ENCODE data around the gene CFAP299. TPM values are rescaled to one million over a fixed set of nuclear protein-coding genes. Genes with fewer than 3 reads are reported as not detected.

The CFAP299 gene
- total and polyA plus RNA-seq, 2 of the 8 experiments (the other 6 are each of a cell fraction or from before 2014, with no cell fraction given) = not detected

- no peak overlapping the region for H3K18ac ChIP-seq (ENCODE audit: extremely low read depth, low read length)
- H2BK20ac ChIP-seq (ENCODE audit: low read length) = no peak overlapping the region
- no peaks in the 10 kb centered on the region for H3K79me1 ChIP-seq (ENCODE audit: low read depth, low read length)
- POLR2A ChIA-PET (ENCODE audit: partially characterized antibody) = no interaction called here
- no peak overlapping the region for H2BK5ac ChIP-seq (ENCODE audit: low read depth, low read length)
- H3K9me3 ChIP-seq (ENCODE audit: insufficient read depth in 2 of 2, low read depth in 1 of 2, low read length in 1 of 2) = peaks cover 3 to 7% of the 10 kb centered on the region in 2 experiments; a peak in 1 of 4 replicates
- H3K4me2 ChIP-seq (ENCODE audit: insufficient read depth in 1 of 2, low read depth in 2 of 2, low read length in 2 of 2) = no peak overlapping the region
- no peak overlapping the region for H2AFZ ChIP-seq (ENCODE audit: low read length)
- DNase-seq (ENCODE audit: low read depth in 1 of 2, low spot score in 2 of 2) (no peak), FAIRE-seq (no peak)
- H3K56ac ChIP-seq (replicated peaks; ENCODE audit: insufficient read length, low read depth, low read length) = no peak overlapping the region
- no peak overlapping the region for H2BK120ac ChIP-seq (replicated peaks; ENCODE audit: low read depth, low read length)
- H4K5ac ChIP-seq (ENCODE audit: insufficient read length, low read depth, low read length) = no peak overlapping the region
- H3K9ac ChIP-seq (replicated peaks in 1 of 4; ENCODE audit: extremely low read depth in 1 of 4, low read depth in 3 of 4, low read length in 3 of 4) = no peak overlapping the region
- H3K4me3 ChIP-seq (ENCODE audit: extremely low read depth in 1 of 4, insufficient read depth in 2 of 4, low read depth in 3 of 4, low read length in 4 of 4) = no peak overlapping the region
- no peak overlapping the region for H4K91ac ChIP-seq (replicated peaks; ENCODE audit: insufficient read length, low read length)
- no peak overlapping the region for H2AK5ac ChIP-seq (ENCODE audit: low read depth, low read length)
- H3K4me1 ChIP-seq (replicated peaks in 1 of 4; ENCODE audit: control insufficient read depth in 3 of 4, insufficient read depth in 4 of 4, low read length in 3 of 4) = no peaks in the 10 kb centered on the region
- no peak overlapping the region for H3K14ac ChIP-seq (ENCODE audit: insufficient read length)
- no peak overlapping the region for H3K27ac ChIP-seq (ENCODE audit: low read depth, low read length)
- H3K79me2 ChIP-seq (ENCODE audit: control insufficient read depth in 1 of 2, insufficient read depth in 2 of 2, low read length in 2 of 2) = no peaks in the 10 kb centered on the region
- no peaks in the 10 kb centered on the region for H4K20me1 ChIP-seq (replicated peaks in 1 of 2; ENCODE audit: control insufficient read depth in 1 of 2, insufficient read depth in 2 of 2, low read length in 2 of 2)
- H3K23ac ChIP-seq (ENCODE audit: insufficient read length) = no peak overlapping the region
- H3K36me3 ChIP-seq (ENCODE audit: control insufficient read depth in 2 of 4, insufficient read depth in 4 of 4, low read length in 3 of 4) = 0 out of 8 replicates have a peak, but pooled peaks cover 0 to 3% (median 0%) of the 10 kb centered on the region in 4 experiments
- WGBS, 2 experiments (ENCODE audit: extremely low coverage in 1 of 2, insufficient coverage in 1 of 2, insufficient read length in 1 of 2, insufficient replicate concordance in 2 of 2, low coverage in 1 of 2, low lambda C conversion rate in 2 of 2, missing lambda C conversion rate in 1 of 2) = 73% methylated on average over 4 of the region's 4 CpGs; no CpG with 5 or more reads in 1 of the 2 experiments
- no peak overlapping the region for H4K8ac ChIP-seq (ENCODE audit: extremely low read depth, insufficient read depth, low read length)
- no peak overlapping the region for H3K4ac ChIP-seq (replicated peaks; ENCODE audit: insufficient read length, low read depth, low read length)
- TF ChIP-seq RAD21 (IDR thresholded peaks at IDR 0.05 in 1 of 2, conservative IDR thresholded peaks at IDR 0.05 in 1 of 2; ENCODE audit: low read depth in 2 of 2, low read length in 2 of 2) (no peak), RNF2 (IDR thresholded peaks at IDR 0.05; ENCODE audit: borderline replicate concordance, low read depth, low read length, missing control alignments, poor library complexity, severe bottlenecking) (no peak), MAFK (IDR thresholded peaks at IDR 0.05; ENCODE audit: low read depth, low read length) (no peak), CBX8 (IDR thresholded peaks at IDR 0.05; ENCODE audit: borderline replicate concordance, low read depth, low read length) (no peak), USF2 (IDR thresholded peaks at IDR 0.05; ENCODE audit: low read length) (no peak), RXRA (IDR thresholded peaks at IDR 0.05; ENCODE audit: insufficient read depth, low read depth, low read length) (no peak), SIX5 (IDR thresholded peaks at IDR 0.05; ENCODE audit: low read depth, low read length) (no peak), ATF3 (IDR thresholded peaks at IDR 0.05; ENCODE audit: insufficient read depth, low read depth, low read length) (no peak), POLR2A (IDR thresholded peaks at IDR 0.05; ENCODE audit: control extremely low read depth in 1 of 2, low read depth in 2 of 2, low read length in 2 of 2) (no peak), ASH2L (IDR thresholded peaks at IDR 0.05; ENCODE audit: low read length) (no peak), CBX5 (IDR thresholded peaks at IDR 0.05; ENCODE audit: low read depth, low read length) (no peak)
- CTCF ChIA-PET (ENCODE audit: partially characterized antibody) = interaction anchor here (0.9 to 1.1 kb wide), 2 partner anchors 8 to 20 kb away, joined by 3 to 5 read pairs; no protein-coding TSS in a partner anchor
- H2BK15ac ChIP-seq (ENCODE audit: low read length) = no peak overlapping the region
- H2BK12ac ChIP-seq (ENCODE audit: low read depth, low read length) = no peak overlapping the region
- no peaks in the 10 kb centered on the region for H3K23me2 ChIP-seq (ENCODE audit: low read depth, low read length)
- no peaks in the 10 kb centered on the region for H3K27me3 ChIP-seq (replicated peaks in 1 of 4; ENCODE audit: control insufficient read depth in 3 of 4, extremely low read depth in 1 of 4, insufficient read depth in 3 of 4, low read length in 3 of 4)
Measured at GRCh38 chr4:80301884-80302283, 33.6 kb upstream of the CFAP299 start.
